BLaER1 (cell line): ENCODE results near the gene FADS1.

Experiments
- H3K27ac ChIP-seq: shearing (Covaris generic); formaldehyde crosslinking; 2 replicates; pipeline ENCODE4 v1.8.1; 2022
- H3K27me3 ChIP-seq: shearing (Covaris generic); formaldehyde crosslinking; 2 replicates; pipeline ENCODE4 v1.8.1; 2022
- H3K36me3 ChIP-seq: shearing (Covaris generic); formaldehyde crosslinking; 2 replicates; pipeline ENCODE4 v1.8.1; 2022
- H3K4me1 ChIP-seq: shearing (Covaris generic); formaldehyde crosslinking; 2 replicates; pipeline ENCODE4 v1.8.1; 2022
- H3K4me2 ChIP-seq: shearing (Covaris generic); formaldehyde crosslinking; 2 replicates; pipeline ENCODE4 v1.8.1; 2022
- H3K4me3 ChIP-seq: shearing (Covaris generic); formaldehyde crosslinking; 2 replicates; pipeline ENCODE4 v1.8.1; 2022
- H3K9ac ChIP-seq: shearing (Covaris generic); formaldehyde crosslinking; 2 replicates; pipeline ENCODE4 v1.8.1; 2022
- H3K9me3 ChIP-seq: shearing (Covaris generic); formaldehyde crosslinking; 2 replicates; pipeline ENCODE4 v1.8.1; 2022
- H4K20me1 ChIP-seq: shearing (Covaris generic); formaldehyde crosslinking; 2 replicates; pipeline ENCODE4 v1.8.1; 2022
- Cebpa-rat ChIP-seq: shearing (Covaris generic); IDR thresholded peaks from 2 replicates; pipeline ENCODE4 v1.8.1; 2022

The FADS1 gene

DNA sequence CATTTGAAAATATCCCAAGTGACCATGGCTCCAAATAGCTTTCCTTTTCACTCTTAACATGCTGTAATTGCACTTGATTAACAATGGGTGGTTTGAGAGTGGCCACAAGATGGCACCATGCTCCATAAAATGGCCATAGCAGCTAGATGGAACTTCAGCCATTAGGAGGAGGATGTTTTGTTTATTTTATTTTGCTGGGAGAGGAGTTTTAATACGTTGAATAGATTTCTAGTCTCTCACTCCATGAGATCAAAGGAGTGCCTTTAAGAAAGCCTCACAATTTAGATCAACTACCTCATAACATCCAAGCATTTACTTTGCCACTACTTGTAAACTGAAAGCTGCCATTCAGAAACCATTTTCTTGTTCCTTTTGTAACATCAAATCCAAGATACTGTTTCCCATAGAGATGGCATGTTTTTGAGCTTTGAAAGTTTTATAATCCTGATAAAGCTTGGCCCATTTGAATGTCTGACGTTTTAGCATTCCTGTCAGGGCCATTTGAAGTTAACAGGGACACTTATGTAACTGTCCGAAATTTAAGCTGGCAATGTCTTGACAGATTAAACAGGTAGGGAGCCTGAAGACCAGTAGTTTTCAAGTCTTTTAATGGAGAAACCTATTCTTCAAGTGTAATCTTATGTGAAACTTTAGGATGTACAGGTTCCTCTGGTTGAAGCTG lies 19.4 kb downstream of the FADS1 start:
- Histone ChIP-seq H4K20me1 (peaks cover 40% of the 10 kb centered on the region), H3K36me3 (peaks cover 76% of the 10 kb centered on the region), H3K4me1 (peaks cover 42% of the 10 kb centered on the region), H3K4me3 (no peak overlapping the region), H3K27ac (peak overlapping the region; percentile 19; the same call in 1 of the 2 replicates), H3K9ac (peak overlapping the region; percentile 21; the same call in 1 of the 2 replicates), H3K4me2 (0 out of 2 replicates have a peak overlapping the region, but pooled peaks have one; percentile 1), H3K27me3 (no peaks in the 10 kb centered on the region), H3K9me3 (no peaks in the 10 kb centered on the region)
- no peak for TF ChIP-seq Cebpa-rat

DNA sequence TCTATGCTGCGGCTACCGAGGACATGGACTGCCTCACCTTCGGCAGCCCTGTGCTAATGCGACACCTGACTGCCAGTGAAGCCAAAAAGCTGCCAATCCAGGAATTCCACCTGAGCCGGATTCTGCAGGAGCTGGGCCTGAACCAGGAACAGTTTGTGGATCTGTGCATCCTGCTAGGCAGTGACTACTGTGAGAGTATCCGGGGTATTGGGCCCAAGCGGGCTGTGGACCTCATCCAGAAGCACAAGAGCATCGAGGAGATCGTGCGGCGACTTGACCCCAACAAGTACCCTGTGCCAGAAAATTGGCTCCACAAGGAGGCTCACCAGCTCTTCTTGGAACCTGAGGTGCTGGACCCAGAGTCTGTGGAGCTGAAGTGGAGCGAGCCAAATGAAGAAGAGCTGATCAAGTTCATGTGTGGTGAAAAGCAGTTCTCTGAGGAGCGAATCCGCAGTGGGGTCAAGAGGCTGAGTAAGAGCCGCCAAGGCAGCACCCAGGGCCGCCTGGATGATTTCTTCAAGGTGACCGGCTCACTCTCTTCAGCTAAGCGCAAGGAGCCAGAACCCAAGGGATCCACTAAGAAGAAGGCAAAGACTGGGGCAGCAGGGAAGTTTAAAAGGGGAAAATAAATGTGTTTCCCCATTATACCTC lies 20.8 kb downstream of the FADS1 start:
- Histone ChIP-seq H3K27ac (no peak overlapping the region), H3K4me1 (peaks cover 51% of the 10 kb centered on the region), H3K4me3 (no peak overlapping the region), H3K9me3 (no peaks in the 10 kb centered on the region), H3K4me2 (peak overlapping the region; percentile 86; the same call in 1 of the 2 replicates), H3K36me3 (peaks cover 62% of the 10 kb centered on the region), H4K20me1 (peaks cover 40% of the 10 kb centered on the region), H3K27me3 (no peaks in the 10 kb centered on the region), H3K9ac (peak overlapping the region; percentile 67; the same call in 1 of the 2 replicates)
- TF ChIP-seq Cebpa-rat = no peak

DNA sequence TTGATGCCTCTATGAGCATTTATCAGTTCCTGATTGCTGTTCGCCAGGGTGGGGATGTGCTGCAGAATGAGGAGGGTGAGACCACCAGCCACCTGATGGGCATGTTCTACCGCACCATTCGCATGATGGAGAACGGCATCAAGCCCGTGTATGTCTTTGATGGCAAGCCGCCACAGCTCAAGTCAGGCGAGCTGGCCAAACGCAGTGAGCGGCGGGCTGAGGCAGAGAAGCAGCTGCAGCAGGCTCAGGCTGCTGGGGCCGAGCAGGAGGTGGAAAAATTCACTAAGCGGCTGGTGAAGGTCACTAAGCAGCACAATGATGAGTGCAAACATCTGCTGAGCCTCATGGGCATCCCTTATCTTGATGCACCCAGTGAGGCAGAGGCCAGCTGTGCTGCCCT lies 21.3 kb downstream of the FADS1 start:
- Histone ChIP-seq H3K4me2 (peak overlapping the region; percentile 86), H4K20me1 (peaks cover 40% of the 10 kb centered on the region), H3K9me3 (no peaks in the 10 kb centered on the region), H3K36me3 (peaks cover 62% of the 10 kb centered on the region), H3K4me3 (no peak overlapping the region), H3K4me1 (peaks cover 55% of the 10 kb centered on the region), H3K9ac (peak overlapping the region; percentile 67; the same call in 1 of the 2 replicates), H3K27ac (no peak overlapping the region), H3K27me3 (no peaks in the 10 kb centered on the region)
- no peak for TF ChIP-seq Cebpa-rat

DNA sequence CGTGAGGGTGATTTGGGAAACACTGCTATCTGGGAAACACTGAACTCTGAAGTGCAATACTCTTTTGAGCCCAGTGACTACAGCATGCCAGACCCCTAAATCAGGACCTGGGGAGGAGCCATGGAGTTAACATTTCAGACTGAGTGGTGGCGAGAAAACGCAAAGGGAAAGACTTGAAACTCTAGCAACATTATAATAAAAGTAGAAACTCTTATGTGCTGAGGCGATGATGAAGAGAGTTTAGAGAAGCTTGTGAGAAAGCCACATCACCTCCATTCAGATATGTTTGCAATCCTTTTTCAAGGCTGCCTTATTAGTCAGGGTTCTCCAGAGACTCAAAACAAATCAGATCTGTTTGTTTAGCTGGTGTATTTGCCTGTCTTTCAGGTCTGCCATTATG lies 22.2 kb downstream of the FADS1 start:
- peaks cover 40% of the 10 kb centered on the region for H4K20me1 ChIP-seq
- peak overlapping the region; percentile 67; the same call in 1 of the 2 replicates for H3K9ac ChIP-seq
- H3K27ac ChIP-seq = no peak overlapping the region
- TF ChIP-seq Cebpa-rat = no peak
- no peaks in the 10 kb centered on the region for H3K27me3 ChIP-seq
- peaks cover 62% of the 10 kb centered on the region for H3K36me3 ChIP-seq
- 0 out of 2 replicates have a peak overlapping the region, but pooled peaks have one; percentile 87 for H3K4me3 ChIP-seq
- H3K4me1 ChIP-seq = peaks cover 55% of the 10 kb centered on the region
- H3K9me3 ChIP-seq = no peaks in the 10 kb centered on the region
- H3K4me2 ChIP-seq = peak overlapping the region; percentile 86

DNA sequence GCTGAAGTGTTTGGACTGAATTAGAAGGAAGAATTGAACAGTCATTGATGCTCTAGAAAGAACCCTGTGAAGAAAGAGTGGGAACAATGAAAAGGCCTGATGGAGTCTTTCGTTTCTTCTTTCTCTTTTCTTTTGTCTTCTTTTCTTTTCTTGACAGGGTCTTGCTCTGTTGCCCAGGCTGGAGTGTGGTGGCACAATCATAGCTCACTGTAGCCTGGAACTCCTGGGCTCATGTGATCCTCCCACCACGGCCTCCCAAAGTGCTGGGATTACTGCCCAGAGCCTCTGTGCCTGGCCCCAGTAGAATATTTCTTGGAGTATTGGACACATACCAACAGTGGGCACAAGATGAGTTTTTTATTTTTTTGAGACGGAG lies 23.0 kb downstream of the FADS1 start:
- H3K27me3 ChIP-seq = no peaks in the 10 kb centered on the region
- peak overlapping the region; percentile 86 for H3K4me2 ChIP-seq
- peak overlapping the region; percentile 100 for H3K27ac ChIP-seq
- H3K9ac ChIP-seq = peak overlapping the region; percentile 100
- peak overlapping the region; percentile 87 for H3K4me3 ChIP-seq
- H3K36me3 ChIP-seq = peaks cover 62% of the 10 kb centered on the region
- H3K4me1 ChIP-seq = peaks cover 55% of the 10 kb centered on the region
- H4K20me1 ChIP-seq = peaks cover 40% of the 10 kb centered on the region
- TF ChIP-seq Cebpa-rat = no peak
- no peaks in the 10 kb centered on the region for H3K9me3 ChIP-seq

DNA sequence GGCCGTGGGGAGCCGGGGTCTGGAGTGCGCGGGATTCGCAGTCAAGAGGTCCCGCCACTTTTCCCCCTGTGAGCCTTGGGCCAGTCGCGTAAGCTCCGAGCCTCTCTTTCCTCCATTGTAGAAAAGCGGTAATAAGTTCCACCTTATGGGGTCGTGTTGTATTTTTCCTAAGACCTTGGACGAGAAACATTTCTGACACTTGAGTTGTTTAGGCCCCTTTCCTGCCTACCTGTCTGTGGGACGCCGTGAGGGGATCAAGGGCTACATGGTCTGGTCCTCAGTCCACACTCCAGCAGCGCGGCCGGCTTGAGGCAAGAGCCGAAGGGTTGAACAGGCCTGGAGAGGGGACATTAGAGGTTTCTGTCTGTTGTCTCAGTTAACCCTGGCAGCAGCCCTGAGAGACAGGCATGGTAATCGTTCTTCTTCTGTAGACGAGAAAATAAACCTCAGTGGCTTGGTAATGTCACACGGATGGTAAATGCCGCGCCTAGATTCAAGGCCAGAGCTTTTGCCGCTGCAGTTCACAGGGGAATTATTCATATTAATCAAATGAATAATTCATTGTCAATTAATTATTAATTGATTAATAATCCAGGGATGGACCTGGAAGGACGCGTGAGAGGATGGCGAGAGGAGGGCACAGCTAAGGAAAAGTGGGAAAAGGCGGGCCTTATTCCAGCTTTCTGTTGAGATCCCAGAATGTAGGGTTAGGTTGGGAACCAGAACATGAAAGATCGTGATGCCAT lies 23.5 kb downstream of the FADS1 start:
- Histone ChIP-seq H3K27me3 (no peaks in the 10 kb centered on the region), H3K4me2 (peak overlapping the region; percentile 86), H3K36me3 (peaks cover 62% of the 10 kb centered on the region), H3K27ac (peak overlapping the region; percentile 100), H4K20me1 (peaks cover 46% of the 10 kb centered on the region), H3K4me1 (peaks cover 60% of the 10 kb centered on the region), H3K9me3 (no peaks in the 10 kb centered on the region), H3K9ac (peak overlapping the region; percentile 100), H3K4me3 (peak overlapping the region; percentile 87)
- no peak for TF ChIP-seq Cebpa-rat

DNA sequence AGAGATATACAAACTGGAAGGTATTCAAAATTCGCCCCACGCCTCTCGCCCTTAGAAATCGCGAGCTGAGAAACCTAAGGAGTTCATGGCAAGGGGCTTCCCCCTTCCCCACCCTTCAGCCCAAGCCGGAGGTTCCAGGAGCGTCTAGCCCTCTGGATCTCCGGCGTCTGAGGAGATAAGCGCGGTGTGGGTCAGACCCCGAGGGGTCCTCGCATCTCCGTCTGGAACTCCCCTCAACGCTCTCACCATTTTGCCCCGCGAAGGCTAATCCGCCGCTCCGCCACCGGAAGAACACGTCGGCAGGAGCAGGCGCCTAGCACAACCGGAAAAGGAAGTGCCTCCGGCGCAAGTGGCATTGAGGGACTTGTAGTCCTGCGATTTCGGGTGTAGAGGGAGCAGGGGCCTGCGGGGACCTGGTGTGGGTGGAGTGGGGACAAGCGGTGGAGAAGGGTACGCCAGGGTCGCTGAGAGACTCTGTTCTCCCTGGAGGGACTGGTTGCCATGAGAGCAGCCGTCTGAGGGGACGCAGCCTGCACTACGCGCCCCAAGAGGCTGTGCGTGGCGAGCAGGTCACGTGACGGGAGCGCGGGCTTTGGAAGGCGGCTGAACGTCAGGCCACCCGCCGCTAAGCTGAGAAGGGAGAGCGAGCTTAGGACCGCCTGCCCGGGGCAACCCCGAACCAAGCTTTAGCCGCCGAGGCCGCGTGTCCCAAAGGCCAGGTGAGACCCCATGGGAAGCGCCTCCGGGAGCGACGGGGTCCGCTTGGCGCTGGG lies 24.3 kb downstream of the FADS1 start, which contains the start of the genes FEN1 and TMEM258:
TSS of gene FEN1 (plus strand) at position 602 of the 773 bp plus-strand sequence. CDS start 2,451 bp downstream, outside the sequence.
TSS of gene TMEM258 (minus strand) at position 290 of the 773 bp plus-strand sequence. CDS start at position 249, 41 bp downstream.
- Histone ChIP-seq H3K4me1 (peaks cover 61% of the 10 kb centered on the region), H3K4me3 (peak within 1 kb of the TSS; percentile 87), H3K36me3 (peaks cover 62% of the 10 kb centered on the region), H3K9me3 (no peaks in the 10 kb centered on the region), H3K9ac (peak within 1 kb of the TSS; percentile 100), H4K20me1 (peaks cover 53% of the 10 kb centered on the region), H3K27ac (peak within 1 kb of the TSS; percentile 100), H3K4me2 (peak within 1 kb of the TSS; percentile 86), H3K27me3 (no peaks in the 10 kb centered on the region)
- no peak for TF ChIP-seq Cebpa-rat

DNA sequence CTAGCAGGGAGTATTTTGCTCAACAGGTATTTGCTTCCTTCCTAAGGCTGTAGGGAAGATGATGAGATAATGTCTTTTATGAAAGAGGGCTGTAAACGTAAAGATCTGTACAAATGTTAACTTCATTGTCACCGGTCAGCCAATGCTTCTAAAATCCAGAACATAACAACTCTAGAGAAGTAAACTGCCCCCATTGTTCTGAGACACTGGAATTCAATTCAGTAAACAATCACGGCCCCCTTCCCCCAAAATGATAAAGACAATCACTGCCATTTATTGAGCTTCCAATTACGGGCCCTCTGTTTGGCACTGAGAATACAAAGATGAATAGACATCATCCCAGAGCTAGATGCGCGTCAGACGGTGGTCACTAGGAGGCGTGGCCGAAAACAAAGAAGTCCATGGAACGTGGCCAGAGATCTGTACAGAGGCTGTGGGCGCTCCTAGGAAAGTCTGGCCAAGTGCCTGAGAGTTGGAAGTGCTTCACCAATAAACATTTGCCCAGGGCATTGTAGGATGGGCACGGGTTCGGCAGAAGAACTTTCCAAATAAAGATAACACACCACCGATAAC lies 25.0 kb downstream of the FADS1 start:
- no peaks in the 10 kb centered on the region for H3K9me3 ChIP-seq
- no peak for TF ChIP-seq Cebpa-rat
- peak overlapping the region; percentile 86 for H3K4me2 ChIP-seq
- peaks cover 66% of the 10 kb centered on the region for H3K4me1 ChIP-seq
- peak overlapping the region; percentile 87 for H3K4me3 ChIP-seq
- peaks cover 58% of the 10 kb centered on the region for H4K20me1 ChIP-seq
- peak overlapping the region; percentile 100 for H3K27ac ChIP-seq
- H3K36me3 ChIP-seq = peaks cover 66% of the 10 kb centered on the region
- H3K27me3 ChIP-seq = no peaks in the 10 kb centered on the region
- peak overlapping the region; percentile 100 for H3K9ac ChIP-seq
